Keratinocyte (primary cell): ENCODE measurements around the gene CISD2.

Source experiments
- CTCF ChIP-seq, 3 experiments: IDR thresholded peaks in 1 of 3; conservative IDR thresholded peaks in 1 of 3; optimal IDR thresholded peaks in 1 of 3; 2 replicates in 2 of 3; 3 replicates in 1 of 3; pipeline versions ENCODE3 to v1.5.1; 2011; ENCODE audit warnings: low read length in 3 of 3, mild to moderate bottlenecking in 3 of 3, moderate library complexity in 2 of 3, control low read depth in 1 of 3, inconsistent platforms in 1 of 3; ENCODE audit not compliant: insufficient read depth in 2 of 3; ENCODE audit errors: extremely low read depth in 1 of 3
- EZH2 ChIP-seq: IDR thresholded peaks from one replicate; pipeline ENCODE4 v1.6.1; 2012; ENCODE audit warnings: inconsistent platforms, mild to moderate bottlenecking, low read length, moderate library complexity

- no peak for TF ChIP-seq CTCF (optimal IDR thresholded peaks at IDR 0.05 in 1 of 3, IDR thresholded peaks at IDR 0.05 in 1 of 3, conservative IDR thresholded peaks at IDR 0.05 in 1 of 3; ENCODE audit: extremely low read depth in 1 of 3, insufficient read depth in 2 of 3, low read length in 3 of 3)
- no peak for TF ChIP-seq EZH2
Observed at GRCh38 chr4:102901804-102902203, 33.0 kb downstream of the CISD2 start.
